Stimulated activated CD4-positive, alpha-beta T cell treated with anti-CD3 and anti-CD28 coated beads, Interleukin-15, amount 100 ng/mL, for 24 hours (primary cell): ENCODE measurements around the gene PHC1.
A peak's percentile ranks its signal among the peaks of the same experiment; 100 is the strongest.
"Not testable (repeated sequence)": the region's sequence is repeated elsewhere in the genome, so short reads cannot be mapped to it uniquely, and the experiment has no call there.

ENCODE experiments used
- DNase-seq: peaks from one replicate; pipeline ENCODE4 v3.0.0-alpha.2; 2020

Gene PHC1

DNA sequence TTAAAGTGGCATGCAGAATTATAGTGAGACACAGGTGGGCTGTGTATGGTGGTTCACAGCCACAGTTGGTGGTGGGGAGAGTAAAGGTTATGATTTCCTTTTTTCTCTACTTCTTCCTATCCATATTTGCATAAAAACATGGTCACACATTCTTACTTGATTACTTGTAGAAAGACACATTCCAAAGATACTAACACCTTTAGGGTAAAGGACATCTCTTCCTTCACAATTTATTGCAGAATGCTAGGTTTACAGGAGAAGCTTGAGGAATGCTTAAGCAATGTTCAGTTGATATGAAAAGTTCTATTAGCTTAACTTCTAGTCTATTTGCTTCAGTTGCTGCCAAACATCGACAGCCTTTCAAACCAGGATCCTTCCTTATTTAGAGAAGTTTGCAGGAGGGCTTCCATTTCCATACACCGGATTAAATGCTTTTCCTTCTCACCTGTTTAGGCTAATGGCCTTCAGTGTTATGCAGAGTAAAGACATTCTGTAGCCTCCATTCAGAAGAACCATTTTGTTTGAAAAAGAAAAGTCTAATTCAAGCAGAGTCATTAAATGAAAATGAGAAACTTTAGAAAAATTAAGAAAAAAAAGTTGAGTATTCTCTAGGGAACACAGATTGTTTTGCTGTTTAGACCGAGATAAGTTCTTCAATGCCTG lies 2.6 kb upstream of the PHC1 start:
- no peak for DNase-seq

DNA sequence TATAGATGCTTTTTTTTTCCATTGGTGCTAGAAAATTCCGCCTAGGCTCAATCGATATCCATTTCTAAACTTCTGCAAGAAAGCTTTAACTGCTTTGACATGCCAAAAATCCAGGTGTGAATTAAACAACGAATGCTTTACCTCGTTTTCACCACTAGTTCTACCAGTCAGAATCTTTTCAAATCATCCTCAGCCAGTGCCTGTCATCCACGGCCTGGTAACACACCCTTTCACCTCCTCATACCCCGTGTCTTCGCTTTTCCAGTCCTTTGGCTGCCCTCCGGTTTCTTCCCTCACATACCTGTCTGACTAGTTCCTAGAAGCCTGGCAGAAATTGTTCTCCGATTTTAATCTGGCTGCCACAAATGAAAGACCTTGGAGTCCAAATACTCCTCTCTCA lies 1.4 kb upstream of the PHC1 start:
- peak; percentile 6 for DNase-seq

DNA sequence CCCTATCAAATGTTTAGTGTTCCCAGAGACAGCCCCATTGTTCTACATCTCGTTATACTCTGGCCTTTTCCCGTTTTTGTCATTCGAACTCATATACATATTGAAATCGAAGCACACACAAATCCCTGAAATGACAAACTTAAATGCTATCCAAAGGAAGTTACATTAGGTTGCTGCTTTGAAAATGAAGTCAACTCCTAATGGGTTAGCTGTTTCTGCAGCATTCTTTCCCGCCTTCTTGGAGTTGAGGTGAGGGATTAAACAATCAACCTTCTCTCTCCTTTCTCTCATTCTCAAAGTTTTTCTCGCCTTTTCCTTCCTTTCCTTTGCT lies 642 bp upstream of the PHC1 start:
- no peak for DNase-seq

DNA sequence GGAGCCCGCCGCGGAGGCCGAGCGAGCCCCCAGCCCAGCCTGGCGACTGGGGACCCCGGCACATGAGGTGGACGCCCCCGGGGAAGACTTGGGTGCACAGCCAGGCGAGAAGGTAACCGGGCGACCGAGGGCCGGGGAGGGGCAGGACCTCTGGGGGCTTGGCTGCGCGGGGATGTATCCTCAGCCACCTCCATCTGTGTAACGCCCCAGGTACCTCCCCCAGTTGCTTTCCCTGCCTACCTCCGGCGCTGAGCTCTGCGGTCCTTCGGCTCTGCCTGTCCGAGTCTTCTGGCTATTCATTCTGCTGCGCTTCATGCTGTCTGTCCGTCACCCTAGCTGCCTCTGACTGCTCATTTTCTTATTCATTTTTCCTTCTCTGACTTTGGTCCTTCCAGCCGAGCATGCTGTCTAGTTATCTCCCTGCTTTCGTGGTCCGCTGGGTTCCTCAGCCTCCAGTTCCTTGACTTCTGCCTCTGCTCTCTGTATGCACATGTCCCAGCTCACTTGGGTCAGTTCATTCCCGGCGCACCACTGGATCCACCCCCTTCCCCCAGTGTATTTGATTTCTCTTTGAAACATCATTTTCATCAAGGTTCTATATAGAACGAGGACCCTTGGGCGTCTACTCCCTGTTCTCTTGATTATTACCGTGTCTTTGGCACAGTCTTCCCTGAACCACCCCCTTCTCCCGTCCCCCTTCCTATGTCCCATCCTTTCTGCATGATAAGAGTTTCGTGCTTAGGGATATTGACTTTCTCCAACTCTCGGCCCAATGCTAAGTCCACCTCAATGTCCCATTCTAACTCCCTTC lies 612 bp downstream of the PHC1 start:
- peak; percentile 75 for DNase-seq

DNA sequence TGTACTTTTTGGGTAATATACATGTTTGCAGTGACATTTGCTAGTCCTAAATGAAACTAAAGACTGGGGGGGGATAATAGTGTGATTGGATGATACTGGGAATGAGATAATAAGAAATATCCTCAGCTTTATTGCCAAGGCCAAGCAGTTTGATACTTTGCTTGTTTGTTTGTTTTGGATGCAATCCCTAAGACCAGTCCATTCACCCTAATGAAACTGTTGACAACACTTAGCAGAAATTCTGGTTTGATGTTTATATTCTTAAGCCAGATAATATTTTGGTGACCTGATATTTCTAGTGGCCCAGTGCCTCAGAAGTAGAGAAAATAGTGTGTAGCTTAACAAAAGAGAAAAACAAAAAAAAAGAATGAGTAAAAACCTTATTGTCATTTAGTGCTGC lies 1.8 kb downstream of the PHC1 start:
- no peak for DNase-seq

GRCh38 chr12:8917031-8917430 lies 2.7 kb downstream of the PHC1 start:
- DNase-seq = no peak

GRCh38 chr12:8917751-8918150 lies 3.4 kb downstream of the PHC1 start:
- DNase-seq = no peak

DNA sequence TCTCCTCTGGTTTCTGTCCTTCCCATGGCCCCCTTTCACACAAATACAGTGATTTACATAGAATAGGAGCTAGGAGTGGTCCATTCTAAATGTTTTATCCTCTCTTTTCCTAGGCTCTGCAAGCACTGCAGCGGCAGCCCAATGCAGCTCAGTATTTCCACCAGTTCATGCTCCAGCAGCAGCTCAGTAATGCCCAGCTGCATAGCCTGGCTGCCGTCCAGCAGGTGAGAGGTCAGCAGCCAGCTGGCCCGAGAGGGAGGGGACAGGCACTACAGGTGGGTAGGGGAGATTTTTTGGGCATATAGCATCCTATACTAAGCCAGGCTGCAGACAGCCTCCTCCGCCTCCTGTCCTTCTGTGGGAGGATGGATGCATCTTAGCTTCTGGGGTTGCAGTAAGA lies 5.3 kb downstream of the PHC1 start:
- DNase-seq = not testable (repeated sequence)

GRCh38 chr12:8922544-8922943 lies 8.2 kb downstream of the PHC1 start:
- DNase-seq = no peak

GRCh38 chr12:8930655-8931323 lies 16.5 kb downstream of the PHC1 start:
- DNase-seq = not testable (repeated sequence)

- DNase-seq = not testable (repeated sequence)
These were observed 18.2 kb downstream of the PHC1 start for GRCh38 chr12:8932464-8932863.

DNA sequence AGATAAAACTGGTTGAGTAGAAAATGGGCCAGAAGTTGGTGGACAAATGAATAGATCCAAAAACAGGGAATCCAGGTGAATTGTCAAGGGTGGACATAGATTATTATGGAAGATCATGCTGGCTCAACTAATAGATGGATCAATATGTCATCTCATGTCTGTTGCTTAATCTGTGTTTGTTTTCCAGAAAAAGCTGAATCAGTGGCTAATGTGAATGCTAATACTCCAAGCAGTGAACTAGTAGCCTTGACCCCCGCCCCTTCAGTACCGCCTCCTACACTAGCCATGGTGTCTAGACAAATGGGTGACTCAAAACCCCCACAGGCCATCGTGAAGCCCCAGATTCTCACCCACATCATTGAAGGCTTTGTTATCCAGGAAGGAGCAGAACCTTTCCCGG lies 19.8 kb downstream of the PHC1 start:
- DNase-seq = not testable (repeated sequence)

GRCh38 chr12:8936735-8937134 lies 22.4 kb downstream of the PHC1 start:
- DNase-seq = no peak

GRCh38 chr12:8937842-8938442 lies 23.6 kb downstream of the PHC1 start:
- DNase-seq = not testable (repeated sequence)

GRCh38 chr12:8941691-8942478 lies 27.6 kb downstream of the PHC1 start:
- DNase-seq = no peak

DNA sequence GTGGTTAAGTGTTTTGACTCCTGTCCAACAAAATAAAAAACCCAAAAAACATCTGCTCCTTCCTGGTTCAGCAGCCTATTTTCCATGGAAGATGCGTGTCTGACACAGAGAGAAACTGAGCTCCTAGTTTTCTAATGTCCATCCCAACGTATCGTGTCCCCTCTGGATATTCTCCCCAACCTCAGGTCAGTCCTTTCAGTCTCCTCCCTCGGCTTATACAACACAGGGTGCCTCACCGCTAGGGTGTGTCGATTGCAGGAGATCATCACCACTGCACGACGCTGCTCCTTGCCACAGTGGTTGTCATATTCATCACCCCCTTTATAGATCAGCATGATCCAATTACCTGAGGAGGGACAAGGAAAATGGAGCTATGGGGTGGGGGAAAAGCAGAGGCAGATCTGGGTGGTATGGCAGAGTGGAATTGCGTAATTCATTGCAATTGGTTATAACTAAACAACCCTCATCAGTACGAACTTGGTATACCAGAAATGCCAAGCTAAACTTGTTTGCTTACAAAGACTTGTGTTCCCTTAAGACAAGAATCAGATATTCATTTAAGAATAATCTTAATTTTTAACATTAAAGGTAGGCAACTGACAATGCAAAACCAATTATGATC lies 29.4 kb downstream of the PHC1 start:
- DNase-seq = no peak

DNA sequence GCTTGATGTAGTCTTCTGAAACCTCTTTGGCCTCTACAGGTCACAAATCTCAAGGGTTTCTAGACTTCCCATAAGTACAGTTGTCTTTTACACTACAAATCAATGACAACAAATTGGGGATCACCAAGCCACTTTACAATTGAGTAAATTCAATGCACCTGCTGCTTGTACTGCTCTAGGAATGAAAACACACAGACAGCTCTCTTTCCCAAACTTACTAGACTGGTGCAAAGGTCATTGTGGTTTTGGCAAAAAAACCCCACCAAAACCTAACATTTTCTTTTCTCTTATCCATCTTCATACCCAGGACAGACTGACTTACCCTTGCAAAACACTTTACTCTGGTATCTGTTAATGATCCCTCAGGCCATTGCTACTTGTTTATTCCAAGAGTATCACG lies 32.4 kb downstream of the PHC1 start:
- no peak for DNase-seq

DNA sequence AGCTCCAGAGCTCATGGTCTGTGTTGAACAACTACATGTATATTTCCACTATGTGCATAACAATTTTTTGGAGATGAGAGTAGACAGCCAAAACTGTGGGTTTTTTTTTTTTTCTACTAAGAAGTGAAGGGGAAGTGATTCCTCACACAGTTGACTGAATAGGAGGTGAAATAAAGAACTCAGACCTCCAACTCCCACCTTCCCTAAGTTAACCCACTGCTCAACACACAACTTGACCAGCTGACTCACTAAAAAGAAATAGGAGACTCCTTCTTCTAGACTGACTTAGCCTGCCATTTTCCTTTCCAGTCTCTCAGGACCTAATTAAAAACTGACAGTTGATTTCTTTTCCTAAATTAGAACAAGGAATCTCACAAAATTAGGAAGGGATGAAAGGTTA lies 33.4 kb downstream of the PHC1 start:
- DNase-seq = no peak

DNA sequence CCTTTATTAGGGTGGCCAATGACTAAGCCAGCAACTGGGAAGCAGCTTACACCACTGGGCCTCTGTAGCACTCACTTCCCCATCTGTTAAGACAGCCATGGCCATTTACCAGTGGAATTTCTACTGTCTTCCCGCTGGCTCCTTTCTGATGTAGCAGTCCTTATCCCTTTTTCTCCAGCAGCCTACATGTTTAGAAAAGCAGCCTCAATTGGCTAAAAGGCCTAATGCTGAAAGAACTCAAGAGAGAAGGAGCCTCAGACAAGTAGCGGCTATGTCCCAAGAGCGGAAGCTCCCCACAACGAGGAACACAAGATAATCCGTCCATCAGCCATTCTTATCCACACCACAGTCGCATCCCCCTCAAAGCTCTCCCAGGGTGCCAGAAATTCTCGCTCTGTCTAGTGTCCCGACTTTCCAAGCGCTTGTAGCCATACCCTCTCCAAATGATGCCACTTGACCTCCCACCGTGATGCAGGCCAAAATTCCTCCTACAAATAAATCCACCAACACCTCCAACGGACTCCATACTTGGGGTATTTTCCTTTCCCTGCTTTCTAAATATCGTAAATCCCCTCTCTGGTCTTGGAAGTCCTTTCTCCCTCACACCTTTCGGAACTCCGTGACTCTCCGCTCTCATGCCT lies 34.5 kb downstream of the PHC1 start:
- peak; percentile 19 for DNase-seq

- DNase-seq = peak; percentile 96
These were observed 35.3 kb downstream of the PHC1 start, which contains the start of gene M6PR for GRCh38 chr12:8949342-8950220. Gene M6PR, minus strand, starts transcription at chr12:8949645. Its CDS starts 3,241 bp downstream, at chr12:8946404.

- no peak for DNase-seq
These were observed 35.9 kb downstream of the PHC1 start for GRCh38 chr12:8950221-8950527.
